Measurements from ENCODE around the gene MBD2. TPM values are rescaled to one million over a fixed set of nuclear protein-coding genes. Genes with fewer than 3 reads are reported as not detected.

The MBD2 gene
- total and polyA plus RNA-seq, 7 donors = 16.0 to 44.7 (median 26.9) TPM

DNA sequence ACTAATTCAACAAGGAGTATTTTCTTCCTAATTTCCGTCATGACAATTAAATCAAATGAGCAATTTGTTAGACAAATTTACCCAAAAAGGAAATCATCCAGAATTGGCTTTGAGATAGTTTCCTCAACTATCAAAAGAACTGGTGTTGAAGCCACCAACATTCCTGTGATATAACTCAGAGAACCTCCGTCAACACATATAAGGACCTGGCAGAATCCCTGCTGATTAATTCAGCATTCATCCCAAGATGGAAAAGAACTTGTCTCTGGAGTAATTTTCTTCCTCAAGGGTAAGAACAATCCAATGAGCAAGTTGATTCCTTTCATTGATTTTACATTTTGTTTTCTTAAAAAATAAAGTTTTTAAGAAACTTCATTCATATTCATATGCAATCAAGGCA lies 62.0 kb downstream of the MBD2 start:
- Histone ChIP-seq H3K36me3 (ENCODE audit: insufficient read depth in 1 of 2, low read depth in 1 of 2) (peaks cover 9 to 75% of the 10 kb centered on the region in 2 donors), H3K9me3 (no peaks in the 10 kb centered on the region), H3K27ac (no peak overlapping the region), H3K4me3 (no peak overlapping the region), H3K27me3 (ENCODE audit: insufficient read depth in 3 of 3, low read length in 2 of 3) (no peaks in the 10 kb centered on the region), H3K4me1 (no peaks in the 10 kb centered on the region)
- ATAC-seq = no peak
- TF ChIP-seq, protein P1, sequence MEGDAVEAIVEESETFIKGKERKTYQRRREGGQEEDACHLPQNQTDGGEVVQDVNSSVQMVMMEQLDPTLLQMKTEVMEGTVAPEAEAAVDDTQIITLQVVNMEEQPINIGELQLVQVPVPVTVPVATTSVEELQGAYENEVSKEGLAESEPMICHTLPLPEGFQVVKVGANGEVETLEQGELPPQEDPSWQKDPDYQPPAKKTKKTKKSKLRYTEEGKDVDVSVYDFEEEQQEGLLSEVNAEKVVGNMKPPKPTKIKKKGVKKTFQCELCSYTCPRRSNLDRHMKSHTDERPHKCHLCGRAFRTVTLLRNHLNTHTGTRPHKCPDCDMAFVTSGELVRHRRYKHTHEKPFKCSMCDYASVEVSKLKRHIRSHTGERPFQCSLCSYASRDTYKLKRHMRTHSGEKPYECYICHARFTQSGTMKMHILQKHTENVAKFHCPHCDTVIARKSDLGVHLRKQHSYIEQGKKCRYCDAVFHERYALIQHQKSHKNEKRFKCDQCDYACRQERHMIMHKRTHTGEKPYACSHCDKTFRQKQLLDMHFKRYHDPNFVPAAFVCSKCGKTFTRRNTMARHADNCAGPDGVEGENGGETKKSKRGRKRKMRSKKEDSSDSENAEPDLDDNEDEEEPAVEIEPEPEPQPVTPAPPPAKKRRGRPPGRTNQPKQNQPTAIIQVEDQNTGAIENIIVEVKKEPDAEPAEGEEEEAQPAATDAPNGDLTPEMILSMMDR (IDR thresholded peaks at IDR 0.05) = no peak
- DNase-seq = no peak
- WGBS, 3 donors = 72 to 88% (median 87%) methylated on average over 2 of the region's 2 CpGs
- intact Hi-C loops (cut with DNase I) = no loop called here

GRCh38 chr18:54161267-54161666 lies 63.2 kb downstream of the MBD2 start:
- H3K4me1 ChIP-seq = no peaks in the 10 kb centered on the region
- intact Hi-C loops (cut with DNase I) = no loop called here
- H3K27ac ChIP-seq = no peak overlapping the region
- H3K9me3 ChIP-seq = no peaks in the 10 kb centered on the region
- TF ChIP-seq, protein P1 (IDR thresholded peaks at IDR 0.05) = no peak
- no peak for ATAC-seq
- H3K4me3 ChIP-seq = no peak overlapping the region
- DNase-seq = no peak
- no peaks in the 10 kb centered on the region for H3K27me3 ChIP-seq (ENCODE audit: insufficient read depth in 3 of 3, low read length in 2 of 3)
- H3K36me3 ChIP-seq (ENCODE audit: insufficient read depth in 1 of 2, low read depth in 1 of 2) = peaks cover 9 to 85% of the 10 kb centered on the region in 2 donors

- H3K9me3 ChIP-seq = no peaks in the 10 kb centered on the region
- peaks cover 9 to 85% of the 10 kb centered on the region in 2 donors for H3K36me3 ChIP-seq (ENCODE audit: insufficient read depth in 1 of 2, low read depth in 1 of 2)
- WGBS, 3 donors = 35 to 78% (median 60%) methylated on average over 1 of the region's 1 CpG
- no peaks in the 10 kb centered on the region for H3K4me1 ChIP-seq
- no peak overlapping the region for H3K4me3 ChIP-seq
- intact Hi-C loops (cut with DNase I) = no loop called here
- H3K27ac ChIP-seq = no peak overlapping the region
- ATAC-seq (no peak), DNase-seq (no peak)
- TF ChIP-seq, protein P1 (IDR thresholded peaks at IDR 0.05) = no peak
- H3K27me3 ChIP-seq (ENCODE audit: insufficient read depth in 3 of 3, low read length in 2 of 3) = no peaks in the 10 kb centered on the region
These were observed 64.6 kb downstream of the MBD2 start for GRCh38 chr18:54159906-54160305.

DNA sequence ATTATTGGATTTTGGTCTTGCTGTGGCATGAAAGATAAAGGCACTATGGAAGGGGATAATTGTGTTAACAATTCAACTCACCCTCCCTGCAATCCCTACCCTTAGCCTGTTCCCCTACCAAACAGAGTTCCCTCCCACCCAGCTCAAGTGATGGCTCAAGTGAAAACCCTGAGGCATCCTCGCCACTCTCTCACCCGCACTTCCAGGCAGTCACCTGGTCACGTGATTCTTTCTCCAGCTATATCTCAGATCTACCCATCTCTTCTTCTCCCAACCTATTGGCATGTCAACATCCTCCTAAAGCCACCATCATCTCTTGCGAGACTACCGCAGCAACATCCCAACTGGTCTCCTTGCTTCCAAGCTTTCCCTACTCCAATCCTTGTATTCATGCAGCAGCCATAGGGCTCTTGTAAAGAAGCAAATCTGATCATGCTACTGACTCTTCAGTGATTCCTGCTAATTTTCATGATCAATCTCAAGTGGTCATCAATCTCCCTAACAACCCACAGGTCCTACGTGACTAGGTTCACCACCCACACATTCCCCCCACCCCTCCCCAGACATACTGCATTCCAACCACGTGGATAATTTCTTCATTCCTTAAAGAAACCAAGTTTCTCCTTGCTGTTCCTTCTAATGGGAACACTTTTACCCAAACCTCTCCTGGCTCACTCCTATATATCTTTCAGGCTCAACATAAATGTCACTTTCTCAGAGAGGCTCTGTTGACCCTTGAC lies 66.7 kb downstream of the MBD2 start:
- WGBS, 3 donors = 89 to 90% (median 90%) methylated on average over 7 of the region's 7 CpGs
- no peaks in the 10 kb centered on the region for H3K9me3 ChIP-seq
- intact Hi-C loops (cut with DNase I) = no loop called here
- DNase-seq (no peak), ATAC-seq (no peak)
- no peaks in the 10 kb centered on the region for H3K27me3 ChIP-seq (ENCODE audit: insufficient read depth in 3 of 3, low read length in 2 of 3)
- no peak overlapping the region for H3K4me3 ChIP-seq
- TF ChIP-seq, protein P1 (IDR thresholded peaks at IDR 0.05) = no peak
- H3K36me3 ChIP-seq (ENCODE audit: insufficient read depth in 1 of 2, low read depth in 1 of 2) = peaks cover 6 to 85% of the 10 kb centered on the region in 2 donors
- H3K27ac ChIP-seq = no peak overlapping the region
- no peaks in the 10 kb centered on the region for H3K4me1 ChIP-seq

GRCh38 chr18:54155412-54155811 lies 69.1 kb downstream of the MBD2 start:
- ATAC-seq (no peak), DNase-seq (no peak)
- Histone ChIP-seq H3K36me3 (ENCODE audit: insufficient read depth in 1 of 2, low read depth in 1 of 2) (peaks cover 6 to 75% of the 10 kb centered on the region in 2 donors), H3K27ac (no peak overlapping the region), H3K27me3 (ENCODE audit: insufficient read depth in 3 of 3, low read length in 2 of 3) (no peaks in the 10 kb centered on the region), H3K4me1 (no peaks in the 10 kb centered on the region), H3K9me3 (no peaks in the 10 kb centered on the region), H3K4me3 (no peak overlapping the region)
- 86 to 87% (median 87%) methylated on average over 3 of the region's 3 CpGs for WGBS, 3 donors
- TF ChIP-seq, protein P1 (IDR thresholded peaks at IDR 0.05) = no peak
- intact Hi-C loops (cut with DNase I) = no loop called here

Measured in psoas muscle (tissue), 8 donors.